K562 (cell line): ENCODE measurements around the gene PACRG. TPM values are rescaled to one million over a fixed set of nuclear protein-coding genes. Genes with fewer than 3 reads are reported as not detected.

Source experiments
- CEBPG ChIP-seq, 3 experiments: fragments of 200-800 bp in 1 of 3; sonication (Bioruptor generic) in 1 of 3; sonication (generic) in 1 of 3; formaldehyde crosslinking in 1 of 3; IDR thresholded peaks in 2 of 3; conservative IDR thresholded peaks in 1 of 3; 2 replicates each; pipeline versions ENCODE4 v1.6.1 to v1.8.0; 2016 to 2022; ENCODE audit warnings: missing compliant biosample characterization in 2 of 3, missing genetic modification characterization in 2 of 3, mild to moderate bottlenecking in 1 of 3, missing genetic modification reagents in 1 of 3
- EGR1 ChIP-seq: fragments of 450-650 bp; conservative IDR thresholded peaks from 2 replicates; pipeline ENCODE4 v1.6.1; 2017; ENCODE audit warnings: mild to moderate bottlenecking
- FOXP1 ChIP-seq: sonication (generic); formaldehyde crosslinking; IDR thresholded peaks from 2 replicates; pipeline ENCODE4 v1.8.0; 2022; ENCODE audit warnings: mild to moderate bottlenecking, missing genetic modification reagents
- HDGF ChIP-seq: fragments of 450-650 bp; IDR thresholded peaks from 2 replicates; pipeline ENCODE4 v1.6.1; 2016
- POLR2G ChIP-seq: fragments of 200-400 bp; formaldehyde crosslinking; IDR thresholded peaks from 2 replicates; pipeline ENCODE4 v1.6.1; 2017; ENCODE audit warnings: low read depth, mild to moderate bottlenecking, antibody characterized with exemption, low read length, moderate library complexity
- TCF7 ChIP-seq: sonication (generic); IDR thresholded peaks from 2 replicates; pipeline ENCODE4 v1.6.1; 2016; ENCODE audit warnings: antibody characterized with exemption, borderline replicate concordance
- ZNF41 ChIP-seq: fragments of 250-450 bp; sonication (Bioruptor Pico); conservative IDR thresholded peaks from 2 replicates; pipeline ENCODE4 v1.4.0; 2020; ENCODE audit warnings: mild to moderate bottlenecking
- polyA plus RNA-seq, 8 experiments: library from polyadenylated mRNA; depleted of rRNA in 4 of 8; stranded (reverse) in 5 of 8; unstranded in 3 of 8; fragments of >200 nt; fragmentation: Nextera tagmentation in 2 of 8; fragmentation: Illumina TruSeq in 1 of 8; extraction: Ambion mirVana in 2 of 8; extraction: Trizol in 1 of 8; gene quantifications; 2 replicates each; pipeline versions ENCODE4 v1.2.1 to v1.2.3, GENCODE V29; 2011 to 2014; ENCODE audit warnings: inconsistent platforms in 1 of 8, missing spikeins in 1 of 8
- total RNA-seq, 7 experiments: library from RNA; depleted of rRNA in 6 of 7; stranded (reverse); fragments of >200 nt in 6 of 7; fragmentation: Illumina TruSeq in 2 of 7; extraction: Trizol in 2 of 7; gene quantifications; 2 replicates each; pipeline versions ENCODE4 v1.2.1 to v1.2.3, GENCODE V29; 2011 to 2021; ENCODE audit warnings: low replicate concordance in 1 of 7
- TF ChIP-seq, protein P1 (sequence below): fragments of 450-650 bp; IDR thresholded peaks from 2 replicates; pipeline ENCODE4 v1.6.1; 2017; ENCODE audit warnings: antibody characterized with exemption
- TF ChIP-seq, protein P2 (sequence below): fragments of 250-450 bp; sonication (Bioruptor Pico); IDR thresholded peaks from 2 replicates; pipeline ENCODE4 v1.4.0; 2020; ENCODE audit warnings: mild to moderate bottlenecking, moderate library complexity
- TF ChIP-seq, protein P3 (sequence below): conservative IDR thresholded peaks from 2 replicates; pipeline ENCODE4 v1.6.1; 2011; ENCODE audit warnings: low read depth, mild to moderate bottlenecking, low read length; ENCODE audit not compliant: control insufficient read depth
- TF ChIP-seq, protein P4 (sequence below), 2 experiments: fragments of 250-450 bp in 1 of 2; fragments of 450-650 bp in 1 of 2; sonication (Bioruptor Pico) in 1 of 2; IDR thresholded peaks; 2 replicates each; pipeline versions ENCODE4 v1.6.1 to v1.8.0; 2016 to 2021; ENCODE audit warnings: mild to moderate bottlenecking in 2 of 2, moderate library complexity in 2 of 2, missing compliant biosample characterization in 1 of 2, missing genetic modification characterization in 1 of 2
- TF ChIP-seq, protein P5 (sequence below): fragments of 250-450 bp; sonication (Bioruptor Pico); IDR thresholded peaks from 2 replicates; pipeline ENCODE4 v1.4.0; 2020
- TF ChIP-seq, protein P6 (sequence below): IDR thresholded peaks from 2 replicates; pipeline ENCODE4 v1.6.1; 2012; ENCODE audit warnings: low read depth, low read length, improper control_type of control experiment, borderline replicate concordance
- TF ChIP-seq, protein P7 (sequence below): sonication (generic); formaldehyde crosslinking; IDR thresholded peaks from 2 replicates; pipeline ENCODE4 v1.9.0; 2022; ENCODE audit warnings: mild to moderate bottlenecking, missing genetic modification reagents

Gene PACRG
- total and polyA plus RNA-seq, 9 of the 15 experiments (the other 6 are each of a cell fraction or from before 2014, with no cell fraction given) = 0.04 TPM; not detected in 8

DNA sequence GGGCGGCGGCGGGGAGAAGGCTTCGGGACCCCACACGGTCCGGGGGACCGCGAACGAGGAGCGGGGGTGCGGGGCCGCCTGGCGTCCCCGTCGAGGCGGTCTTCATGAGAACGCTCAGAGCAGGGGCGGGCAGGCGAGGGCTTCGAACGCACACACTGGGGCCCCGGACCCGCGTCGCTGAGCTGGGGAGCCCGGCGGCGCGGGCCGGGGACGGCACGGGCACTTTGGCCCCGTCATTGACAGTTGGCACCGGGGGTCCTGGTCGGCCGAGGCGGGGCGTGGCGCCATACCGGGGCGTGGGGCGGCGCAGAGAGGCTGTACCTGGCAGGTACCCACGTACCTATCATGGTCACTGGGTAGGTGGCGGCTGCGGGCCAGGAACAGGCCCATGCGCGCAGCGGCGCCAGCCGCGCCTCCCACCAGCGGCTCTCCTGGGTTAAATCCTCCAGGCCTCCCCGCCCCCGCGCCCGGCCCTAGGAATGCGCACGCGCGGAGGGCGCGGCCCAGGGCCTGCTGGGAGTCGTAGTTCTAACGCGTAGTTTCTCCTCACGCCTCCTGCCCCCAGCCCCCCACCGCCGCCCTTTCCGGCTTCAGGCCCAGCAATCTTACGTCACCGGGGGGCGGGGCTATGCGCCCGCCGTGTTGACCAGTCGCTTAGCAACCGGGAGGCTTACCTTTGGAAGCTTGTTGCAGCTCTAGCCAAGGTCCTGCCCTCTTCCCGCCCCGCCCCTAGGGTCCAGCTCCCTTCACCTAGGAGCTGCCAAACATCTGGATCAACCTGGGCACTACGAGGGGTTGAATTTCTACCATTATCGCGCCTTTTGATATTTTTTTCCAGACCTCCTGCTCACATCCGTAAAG, at the start of gene PACRG, which contains the start of gene PRKN (continued):
- TF ChIP-seq, protein P1, sequence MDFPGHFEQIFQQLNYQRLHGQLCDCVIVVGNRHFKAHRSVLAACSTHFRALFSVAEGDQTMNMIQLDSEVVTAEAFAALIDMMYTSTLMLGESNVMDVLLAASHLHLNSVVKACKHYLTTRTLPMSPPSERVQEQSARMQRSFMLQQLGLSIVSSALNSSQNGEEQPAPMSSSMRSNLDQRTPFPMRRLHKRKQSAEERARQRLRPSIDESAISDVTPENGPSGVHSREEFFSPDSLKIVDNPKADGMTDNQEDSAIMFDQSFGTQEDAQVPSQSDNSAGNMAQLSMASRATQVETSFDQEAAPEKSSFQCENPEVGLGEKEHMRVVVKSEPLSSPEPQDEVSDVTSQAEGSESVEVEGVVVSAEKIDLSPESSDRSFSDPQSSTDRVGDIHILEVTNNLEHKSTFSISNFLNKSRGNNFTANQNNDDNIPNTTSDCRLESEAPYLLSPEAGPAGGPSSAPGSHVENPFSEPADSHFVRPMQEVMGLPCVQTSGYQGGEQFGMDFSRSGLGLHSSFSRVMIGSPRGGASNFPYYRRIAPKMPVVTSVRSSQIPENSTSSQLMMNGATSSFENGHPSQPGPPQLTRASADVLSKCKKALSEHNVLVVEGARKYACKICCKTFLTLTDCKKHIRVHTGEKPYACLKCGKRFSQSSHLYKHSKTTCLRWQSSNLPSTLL = no peak
- TF ChIP-seq, protein P2, sequence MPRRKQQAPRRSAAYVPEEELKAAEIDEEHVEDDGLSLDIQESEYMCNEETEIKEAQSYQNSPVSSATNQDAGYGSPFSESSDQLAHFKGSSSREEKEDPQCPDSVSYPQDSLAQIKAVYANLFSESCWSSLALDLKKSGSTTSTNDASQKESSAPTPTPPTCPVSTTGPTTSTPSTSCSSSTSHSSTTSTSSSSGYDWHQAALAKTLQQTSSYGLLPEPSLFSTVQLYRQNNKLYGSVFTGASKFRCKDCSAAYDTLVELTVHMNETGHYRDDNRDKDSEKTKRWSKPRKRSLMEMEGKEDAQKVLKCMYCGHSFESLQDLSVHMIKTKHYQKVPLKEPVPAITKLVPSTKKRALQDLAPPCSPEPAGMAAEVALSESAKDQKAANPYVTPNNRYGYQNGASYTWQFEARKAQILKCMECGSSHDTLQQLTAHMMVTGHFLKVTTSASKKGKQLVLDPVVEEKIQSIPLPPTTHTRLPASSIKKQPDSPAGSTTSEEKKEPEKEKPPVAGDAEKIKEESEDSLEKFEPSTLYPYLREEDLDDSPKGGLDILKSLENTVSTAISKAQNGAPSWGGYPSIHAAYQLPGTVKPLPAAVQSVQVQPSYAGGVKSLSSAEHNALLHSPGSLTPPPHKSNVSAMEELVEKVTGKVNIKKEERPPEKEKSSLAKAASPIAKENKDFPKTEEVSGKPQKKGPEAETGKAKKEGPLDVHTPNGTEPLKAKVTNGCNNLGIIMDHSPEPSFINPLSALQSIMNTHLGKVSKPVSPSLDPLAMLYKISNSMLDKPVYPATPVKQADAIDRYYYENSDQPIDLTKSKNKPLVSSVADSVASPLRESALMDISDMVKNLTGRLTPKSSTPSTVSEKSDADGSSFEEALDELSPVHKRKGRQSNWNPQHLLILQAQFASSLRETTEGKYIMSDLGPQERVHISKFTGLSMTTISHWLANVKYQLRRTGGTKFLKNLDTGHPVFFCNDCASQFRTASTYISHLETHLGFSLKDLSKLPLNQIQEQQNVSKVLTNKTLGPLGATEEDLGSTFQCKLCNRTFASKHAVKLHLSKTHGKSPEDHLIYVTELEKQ (CRISPR knock-in tag) = no peak
- TF ChIP-seq, protein P3, sequence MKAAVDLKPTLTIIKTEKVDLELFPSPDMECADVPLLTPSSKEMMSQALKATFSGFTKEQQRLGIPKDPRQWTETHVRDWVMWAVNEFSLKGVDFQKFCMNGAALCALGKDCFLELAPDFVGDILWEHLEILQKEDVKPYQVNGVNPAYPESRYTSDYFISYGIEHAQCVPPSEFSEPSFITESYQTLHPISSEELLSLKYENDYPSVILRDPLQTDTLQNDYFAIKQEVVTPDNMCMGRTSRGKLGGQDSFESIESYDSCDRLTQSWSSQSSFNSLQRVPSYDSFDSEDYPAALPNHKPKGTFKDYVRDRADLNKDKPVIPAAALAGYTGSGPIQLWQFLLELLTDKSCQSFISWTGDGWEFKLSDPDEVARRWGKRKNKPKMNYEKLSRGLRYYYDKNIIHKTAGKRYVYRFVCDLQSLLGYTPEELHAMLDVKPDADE = peak; percentile 96
- TF ChIP-seq HDGF = no peak
- TF ChIP-seq, protein P4, sequence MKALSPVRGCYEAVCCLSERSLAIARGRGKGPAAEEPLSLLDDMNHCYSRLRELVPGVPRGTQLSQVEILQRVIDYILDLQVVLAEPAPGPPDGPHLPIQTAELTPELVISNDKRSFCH (CRISPR knock-in tag; IDR thresholded peaks at IDR 0.05) = no peak
- TF ChIP-seq, protein P4 (tag; IDR thresholded peaks at IDR 0.05) = no peak
- TF ChIP-seq FOXP1 (CRISPR knock-in tag) = peak; percentile 73; the same call in 1 of the 2 replicates
- TF ChIP-seq TCF7 = no peak
- peak; percentile 87 for TF ChIP-seq POLR2G
- TF ChIP-seq, protein P5, sequence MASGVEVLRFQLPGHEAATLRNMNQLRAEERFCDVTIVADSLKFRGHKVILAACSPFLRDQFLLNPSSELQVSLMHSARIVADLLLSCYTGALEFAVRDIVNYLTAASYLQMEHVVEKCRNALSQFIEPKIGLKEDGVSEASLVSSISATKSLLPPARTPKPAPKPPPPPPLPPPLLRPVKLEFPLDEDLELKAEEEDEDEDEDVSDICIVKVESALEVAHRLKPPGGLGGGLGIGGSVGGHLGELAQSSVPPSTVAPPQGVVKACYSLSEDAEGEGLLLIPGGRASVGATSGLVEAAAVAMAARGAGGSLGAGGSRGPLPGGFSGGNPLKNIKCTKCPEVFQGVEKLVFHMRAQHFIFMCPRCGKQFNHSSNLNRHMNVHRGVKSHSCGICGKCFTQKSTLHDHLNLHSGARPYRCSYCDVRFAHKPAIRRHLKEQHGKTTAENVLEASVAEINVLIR (CRISPR knock-in tag) = peak; percentile 80
- TF ChIP-seq EGR1 = peak; percentile 97
- peak; percentile 83 for TF ChIP-seq CEBPG (CRISPR knock-in tag; IDR thresholded peaks at IDR 0.05)
- TF ChIP-seq CEBPG (tag; conservative IDR thresholded peaks at IDR 0.05 in 1 of 2, IDR thresholded peaks at IDR 0.05 in 1 of 2) = peak; percentile 82 to 85
- TF ChIP-seq ZNF41 (CRISPR knock-in tag) = no peak
- TF ChIP-seq, protein P6, sequence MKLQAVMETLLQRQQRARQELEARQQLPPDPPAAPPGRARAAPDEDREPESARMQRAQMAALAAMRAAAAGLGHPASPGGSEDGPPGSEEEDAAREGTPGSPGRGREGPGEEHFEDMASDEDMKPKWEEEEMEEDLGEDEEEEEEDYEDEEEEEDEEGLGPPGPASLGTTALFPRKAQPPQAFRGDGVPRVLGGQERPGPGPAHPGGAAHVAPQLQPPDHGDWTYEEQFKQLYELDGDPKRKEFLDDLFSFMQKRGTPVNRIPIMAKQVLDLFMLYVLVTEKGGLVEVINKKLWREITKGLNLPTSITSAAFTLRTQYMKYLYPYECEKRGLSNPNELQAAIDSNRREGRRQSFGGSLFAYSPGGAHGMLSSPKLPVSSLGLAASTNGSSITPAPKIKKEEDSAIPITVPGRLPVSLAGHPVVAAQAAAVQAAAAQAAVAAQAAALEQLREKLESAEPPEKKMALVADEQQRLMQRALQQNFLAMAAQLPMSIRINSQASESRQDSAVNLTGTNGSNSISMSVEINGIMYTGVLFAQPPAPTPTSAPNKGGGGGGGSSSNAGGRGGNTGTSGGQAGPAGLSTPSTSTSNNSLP = no peak
- TF ChIP-seq, protein P7, sequence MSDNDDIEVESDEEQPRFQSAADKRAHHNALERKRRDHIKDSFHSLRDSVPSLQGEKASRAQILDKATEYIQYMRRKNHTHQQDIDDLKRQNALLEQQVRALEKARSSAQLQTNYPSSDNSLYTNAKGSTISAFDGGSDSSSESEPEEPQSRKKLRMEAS (CRISPR knock-in tag) = peak; percentile 49; the same call in 1 of the 2 replicates
